NCI-H187 (cell line): Measurements from ENCODE around the gene FGF18.

ENCODE experiments used
- DNase-seq, 2 experiments: peaks; one replicate each; lab custom pipeline; 2025; lab: John Stamatoyannopoulos, UW

Gene FGF18

DNA sequence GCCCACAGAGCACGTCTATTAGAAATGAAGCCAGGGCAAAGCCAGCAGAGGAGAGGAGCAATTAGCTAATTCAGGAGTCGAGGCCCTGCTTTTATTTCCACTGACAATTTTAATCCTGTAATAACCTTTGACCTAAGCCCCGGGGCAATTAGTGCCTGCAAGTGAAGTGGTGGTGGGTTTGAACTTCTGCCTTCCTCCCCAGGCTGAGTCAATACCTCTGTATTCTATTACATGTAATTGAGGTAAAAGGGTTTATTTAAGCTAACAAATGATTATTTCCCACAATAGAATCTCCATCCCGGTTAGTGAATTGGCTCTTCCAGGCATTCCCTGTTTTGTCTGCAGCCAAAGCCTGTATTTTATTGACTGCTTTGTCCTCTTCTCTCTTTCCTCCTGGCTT, 49.9 kb downstream of the FGF18 start:
- DNase-seq = no peak

DNA sequence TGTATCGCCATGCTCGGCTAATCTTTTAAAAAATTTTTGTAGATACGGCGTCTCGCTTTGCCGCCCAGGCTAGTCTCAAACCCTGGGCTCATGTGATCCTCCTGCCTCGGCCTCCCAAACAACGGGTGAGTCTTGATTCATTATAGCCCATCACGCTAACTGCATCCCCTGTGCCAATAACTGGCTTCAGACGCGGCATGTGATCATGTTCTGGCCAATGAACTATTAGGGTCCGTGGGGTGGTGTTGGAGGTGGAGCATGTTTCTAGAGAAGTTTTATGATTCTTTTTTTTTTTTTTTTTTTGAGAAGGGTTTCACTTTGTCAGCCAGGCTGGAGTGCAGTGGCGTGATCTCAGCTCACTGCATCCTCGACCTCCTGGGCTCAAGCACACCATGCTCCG, 51.0 kb downstream of the FGF18 start:
- no peak for DNase-seq

DNA sequence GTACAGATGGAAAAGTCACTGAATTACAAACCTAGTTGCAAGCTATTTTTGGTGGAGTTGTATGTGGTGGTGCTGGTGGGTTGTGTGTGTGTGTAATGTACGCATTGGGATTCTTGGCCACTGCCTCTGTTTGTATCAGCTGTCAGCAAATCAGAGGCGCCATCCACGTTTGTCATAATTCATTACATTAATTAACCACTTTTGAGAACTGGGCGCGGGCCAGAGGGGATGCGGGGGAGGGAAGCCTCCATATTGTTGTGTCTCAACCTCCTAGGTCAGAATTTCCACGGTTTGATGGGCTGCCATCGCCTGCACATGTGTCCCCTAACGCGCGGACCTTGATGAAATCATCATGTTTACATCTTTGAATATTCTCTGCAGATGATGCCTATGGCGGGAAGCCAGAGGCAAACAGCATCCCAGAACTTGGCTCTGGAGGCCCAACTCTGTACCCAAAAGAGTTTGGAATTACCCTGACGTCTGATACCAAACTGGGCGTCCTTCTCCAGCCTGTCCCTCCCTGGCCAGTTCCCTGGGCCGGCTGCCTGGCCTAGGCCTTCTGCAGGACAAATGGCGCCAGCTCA, 54.9 kb downstream of the FGF18 start:
- DNase-seq = no peak

DNA sequence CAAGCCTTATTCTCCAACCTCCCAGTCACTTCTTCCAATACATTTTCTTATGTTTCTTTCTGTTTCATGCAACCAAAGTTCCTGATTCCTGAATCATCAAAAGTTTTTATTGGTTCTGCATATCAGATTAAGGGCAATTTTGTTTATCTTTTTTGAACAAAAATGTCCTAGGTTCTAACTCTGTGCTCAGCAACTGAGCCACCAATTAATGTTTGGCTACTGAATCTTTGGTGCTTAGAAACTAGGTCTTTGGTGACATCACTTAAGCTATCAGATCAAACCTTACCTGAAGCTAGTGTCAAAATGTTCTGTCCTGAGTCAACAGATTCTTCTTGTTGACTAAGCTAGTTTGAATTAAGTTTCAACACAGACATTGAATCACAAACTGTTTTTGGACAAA, 56.1 kb downstream of the FGF18 start:
- no peak for DNase-seq

DNA sequence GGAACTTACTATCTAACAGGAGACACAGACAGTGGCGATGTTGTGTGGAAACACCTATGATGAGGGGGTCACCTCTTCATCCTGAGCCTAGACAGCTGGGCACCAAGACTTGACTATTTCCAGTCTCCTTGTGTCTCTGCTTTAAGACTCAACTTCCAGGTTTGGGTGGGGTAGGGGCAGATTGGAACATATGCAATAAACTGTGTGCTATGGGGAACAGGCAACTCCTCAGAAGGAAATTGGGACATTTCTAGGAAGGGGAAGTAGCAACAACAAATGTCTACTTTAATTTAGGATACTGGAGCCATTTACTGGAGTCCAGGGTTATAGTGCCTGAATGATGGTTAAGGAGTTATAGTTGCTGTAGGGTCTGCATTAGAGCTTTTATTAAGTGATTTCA, 57.3 kb downstream of the FGF18 start:
- no peak for DNase-seq

DNA sequence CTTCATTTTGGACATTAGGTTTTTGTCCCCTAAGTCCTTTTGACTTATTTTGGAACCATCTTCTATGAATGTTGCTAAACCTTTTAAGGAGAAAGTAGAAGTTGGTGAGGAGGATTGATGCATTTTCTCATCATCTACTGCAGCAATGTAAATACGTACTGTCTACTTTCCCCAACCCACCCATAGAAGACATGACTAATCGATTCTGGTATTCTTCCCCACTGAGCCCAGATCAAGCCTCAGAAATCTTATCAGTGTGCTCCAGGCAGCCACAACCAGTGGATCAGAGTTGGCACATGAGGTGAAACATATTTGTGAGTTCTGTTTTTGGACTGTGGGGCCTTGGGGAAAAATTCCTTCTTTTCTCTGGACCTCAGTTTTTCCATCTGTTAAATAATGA, 57.7 kb downstream of the FGF18 start:
- no peak for DNase-seq

DNA sequence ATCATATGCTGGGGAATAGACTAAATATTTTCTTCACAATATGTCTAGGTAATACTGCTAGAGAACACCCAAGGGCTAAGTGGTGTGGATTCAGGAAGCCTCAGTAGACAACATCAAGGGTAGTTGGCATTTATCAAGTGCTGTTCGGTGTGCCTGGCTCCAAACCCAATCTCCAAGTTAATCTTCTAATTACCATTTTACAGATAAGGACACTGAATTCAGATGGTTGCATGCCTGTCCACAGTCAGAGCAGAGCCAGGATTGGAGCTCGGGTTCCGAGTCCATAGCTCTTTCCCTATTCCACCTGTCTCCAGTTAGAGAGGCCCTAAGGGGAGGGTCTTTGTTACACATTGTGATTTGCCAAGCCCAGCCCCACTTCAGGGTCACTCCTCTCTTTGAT, 58.2 kb downstream of the FGF18 start:
- no peak for DNase-seq

DNA sequence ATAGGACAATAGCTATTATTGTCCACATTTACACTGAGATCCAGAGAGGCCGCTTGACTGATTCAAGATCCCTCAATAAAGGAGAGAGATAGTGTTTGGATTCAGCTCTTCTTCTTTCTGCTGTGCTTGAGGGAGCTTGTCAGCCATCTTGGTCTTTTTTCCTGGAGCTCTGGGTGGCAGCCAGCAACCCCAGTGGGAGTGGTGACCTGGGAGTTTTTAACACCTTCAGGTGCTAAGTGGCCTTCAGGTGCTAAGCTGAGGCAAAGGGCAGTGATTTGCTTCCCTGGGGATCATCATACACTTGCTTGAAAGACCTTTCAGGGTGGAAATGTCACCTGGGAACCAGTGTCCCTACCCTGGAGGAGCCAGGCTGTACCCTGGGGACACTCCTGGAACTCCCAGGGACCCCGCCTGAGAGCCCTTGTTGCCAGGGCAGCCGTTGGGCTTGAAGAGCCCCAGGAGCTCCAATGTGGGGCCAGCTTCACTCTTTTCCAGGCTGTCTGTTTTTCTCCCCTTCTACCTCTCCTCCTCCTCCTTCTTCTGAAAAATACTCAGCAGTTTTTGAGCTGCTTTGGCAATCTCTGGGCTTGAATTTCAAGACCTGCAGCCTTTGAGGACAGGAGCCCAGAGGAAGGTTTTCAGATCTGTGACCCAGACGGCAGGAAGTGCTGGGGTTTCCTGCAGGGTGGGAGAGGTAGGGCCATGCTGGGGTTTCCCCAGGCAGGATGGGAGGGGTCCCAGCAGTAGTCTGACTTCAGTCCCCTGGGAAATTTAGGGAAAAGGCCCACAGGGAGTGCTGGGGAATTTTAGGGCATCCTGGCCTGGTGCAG, 59.7 kb downstream of the FGF18 start:
- no peak for DNase-seq

DNA sequence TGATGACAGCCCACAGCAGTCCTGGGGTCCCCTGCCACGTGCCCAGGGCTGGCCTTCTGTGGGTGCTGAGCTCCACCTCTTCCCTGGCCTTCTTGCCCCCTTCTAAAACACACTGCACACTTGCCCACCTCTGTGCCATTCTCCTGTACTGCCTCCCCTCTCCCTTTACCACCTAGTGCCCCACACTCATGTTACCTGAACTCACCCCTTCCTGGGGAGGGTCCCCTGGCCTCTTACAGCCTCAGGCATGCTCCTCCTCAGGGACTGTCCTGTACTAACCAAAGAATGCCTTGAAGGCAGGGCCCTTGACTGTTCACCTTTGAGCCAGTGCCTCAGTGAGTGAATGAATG, 60.3 kb downstream of the FGF18 start:
- no peak for DNase-seq

DNA sequence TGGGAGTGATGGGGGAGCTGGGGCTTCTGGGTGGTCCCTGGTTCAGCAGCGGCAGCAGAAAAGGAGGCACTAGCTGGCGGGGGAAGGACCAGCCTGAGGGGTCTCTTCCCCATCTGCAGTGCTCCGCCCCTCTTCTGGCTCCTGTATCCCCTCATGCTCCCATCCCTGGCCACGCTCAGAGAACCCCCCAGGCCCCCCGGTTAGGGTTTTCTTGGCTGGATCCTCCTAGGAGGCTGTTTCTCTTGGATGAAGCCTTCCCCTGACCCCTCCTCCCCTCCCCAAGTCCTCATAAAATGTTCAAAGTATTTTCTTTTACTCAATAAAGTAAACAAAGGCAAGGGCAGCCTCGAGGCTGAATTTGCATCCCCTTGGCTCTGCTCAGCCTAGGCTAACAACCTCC, 60.8 kb downstream of the FGF18 start:
- DNase-seq = no peak

DNA sequence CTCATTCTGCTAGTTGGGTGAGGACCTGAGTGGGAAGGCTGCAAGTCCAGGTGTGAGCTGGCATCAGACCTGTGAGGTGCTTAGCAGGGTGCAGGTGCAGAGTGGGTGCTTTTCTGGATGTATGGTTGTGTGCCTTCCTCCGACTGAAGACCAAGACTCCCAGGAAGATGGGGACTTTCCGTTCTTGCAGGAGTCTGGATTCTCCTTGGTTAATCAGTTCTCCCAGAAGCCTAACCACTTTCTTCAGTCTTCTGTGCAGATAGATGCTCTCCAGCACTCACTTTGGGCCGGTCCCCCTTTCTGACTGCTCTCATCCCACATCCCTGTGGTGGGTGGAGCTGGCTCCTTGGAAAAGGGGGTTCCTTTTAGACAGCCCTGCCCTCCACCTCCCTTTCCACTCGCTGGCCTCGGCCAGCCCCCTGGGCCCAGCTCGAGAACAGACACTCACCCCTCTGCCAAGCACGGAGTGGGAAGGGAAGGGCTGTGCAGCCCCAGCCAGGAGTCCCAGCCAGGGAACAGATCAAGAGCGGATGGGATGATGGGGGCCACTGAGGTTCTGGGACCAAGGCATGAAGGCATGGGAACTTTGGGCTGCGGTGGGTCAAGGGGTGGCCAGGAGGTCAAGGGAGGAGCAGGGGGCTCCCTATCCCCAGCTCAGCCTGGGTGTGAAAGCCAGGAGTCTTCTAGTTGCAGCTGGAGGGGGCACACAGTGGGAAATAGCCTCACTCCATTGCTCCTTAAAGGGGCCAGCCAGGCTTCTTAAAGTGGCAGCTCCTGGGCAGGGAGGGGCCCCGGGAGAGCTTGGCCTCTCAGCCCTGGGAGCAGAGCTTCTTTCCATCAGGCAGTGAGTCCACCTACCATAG, 62.4 kb downstream of the FGF18 start:
- no peak for DNase-seq

DNA sequence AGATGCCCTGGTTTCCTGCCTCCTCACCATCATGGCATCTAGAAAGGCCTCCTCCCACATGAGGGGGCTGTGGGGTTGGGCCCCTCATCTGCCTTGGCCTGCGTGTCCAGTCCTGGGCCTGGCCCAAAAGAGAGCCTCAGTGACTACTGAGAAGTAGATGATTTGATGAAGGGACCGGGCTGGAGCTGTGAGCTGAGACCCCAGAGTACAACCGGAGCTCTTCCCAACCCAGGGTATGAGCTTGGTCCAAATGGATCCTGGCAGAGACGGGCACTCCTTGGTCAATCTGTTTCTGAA, 62.9 kb downstream of the FGF18 start:
- DNase-seq = no peak

DNA sequence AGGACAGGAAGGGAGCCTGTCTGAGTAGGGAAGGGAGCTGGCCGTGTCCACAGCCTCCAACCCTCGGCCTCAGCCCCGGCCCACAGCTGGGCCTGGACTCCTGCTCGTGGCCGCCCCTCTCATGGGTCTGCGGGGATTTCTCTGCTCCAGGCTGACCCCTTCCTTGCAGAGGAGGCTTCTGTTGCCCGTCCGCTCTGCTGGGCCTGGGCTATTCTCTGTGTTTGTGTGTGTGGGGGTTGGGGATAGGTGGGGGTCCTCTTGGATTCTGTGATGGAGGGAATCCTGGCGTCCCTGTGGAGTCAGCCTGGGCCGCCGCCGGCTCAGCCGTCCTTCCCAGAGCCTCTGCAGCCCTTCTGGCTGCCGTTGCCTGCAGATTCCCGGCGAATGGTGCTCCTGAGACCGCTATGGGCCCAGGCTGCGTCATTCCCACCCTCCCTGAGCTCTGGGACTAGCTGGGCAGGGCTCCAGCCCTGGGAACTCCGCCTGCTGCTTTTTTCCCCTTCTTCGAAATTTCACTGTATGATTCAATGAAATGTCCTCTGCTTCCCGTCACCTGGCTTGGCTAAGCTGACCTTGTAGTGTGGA, 64.2 kb downstream of the FGF18 start:
- no peak for DNase-seq

DNA sequence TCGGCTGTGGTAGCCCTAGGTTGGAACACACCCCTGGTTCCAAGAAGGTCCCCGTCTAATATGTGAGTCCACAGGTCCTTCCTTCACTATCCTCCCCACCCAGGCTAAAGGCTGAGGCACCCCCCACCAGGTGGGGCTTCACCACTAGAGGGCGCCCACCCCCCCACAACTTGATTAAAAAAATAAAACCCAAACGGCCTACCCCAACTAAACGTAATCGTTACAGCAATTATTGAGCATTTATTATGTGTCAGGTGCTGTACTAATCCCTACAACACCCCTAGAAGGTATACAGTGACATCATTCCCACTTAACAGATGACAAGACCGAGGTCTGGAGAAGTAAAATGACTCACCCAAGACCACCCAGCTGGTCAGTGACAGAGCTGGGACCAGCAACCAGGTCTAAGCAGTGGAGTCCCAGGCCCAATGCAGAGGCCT, 65.0 kb downstream of the FGF18 start:
- DNase-seq = no peak

DNA sequence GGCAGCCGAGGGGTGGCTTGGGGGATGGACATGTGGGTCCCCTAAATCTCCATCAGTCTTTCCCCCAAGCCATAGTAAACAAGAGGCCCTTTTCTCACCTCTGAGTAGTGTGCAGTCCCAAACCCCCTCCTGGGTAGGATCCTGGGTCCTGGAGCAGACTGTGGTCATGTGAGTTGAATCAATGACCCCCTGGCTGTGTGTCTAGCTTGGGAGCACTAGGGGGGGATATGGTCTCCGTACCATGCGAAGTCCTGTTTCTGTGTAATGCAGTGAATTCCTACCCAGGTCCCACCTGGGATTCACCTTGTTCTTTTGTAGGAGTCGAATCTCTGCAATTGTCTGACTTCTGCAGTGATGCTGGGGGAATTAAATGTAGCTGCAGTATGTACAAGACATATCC, 66.2 kb downstream of the FGF18 start:
- DNase-seq = no peak

DNA sequence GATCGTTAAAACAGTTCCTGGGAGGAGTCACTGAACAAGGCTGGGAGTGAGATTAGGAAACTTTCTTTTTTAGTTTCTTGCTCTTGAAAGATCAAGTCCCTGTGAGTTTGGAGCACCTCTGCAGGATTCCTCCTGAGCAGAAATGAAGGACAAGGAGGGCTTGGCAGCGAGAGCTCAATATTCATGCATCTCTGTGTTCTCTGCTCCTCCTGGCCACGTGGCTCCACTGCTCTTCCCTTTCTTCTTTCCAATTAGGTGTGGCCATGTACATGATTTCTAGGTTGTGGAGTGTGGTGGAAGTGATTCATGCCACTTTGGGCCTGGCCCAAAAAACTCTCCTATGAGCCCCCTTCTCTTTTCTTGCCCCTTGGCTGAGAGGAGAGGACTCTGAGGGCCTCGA, 67.2 kb downstream of the FGF18 start:
- no peak for DNase-seq

DNA sequence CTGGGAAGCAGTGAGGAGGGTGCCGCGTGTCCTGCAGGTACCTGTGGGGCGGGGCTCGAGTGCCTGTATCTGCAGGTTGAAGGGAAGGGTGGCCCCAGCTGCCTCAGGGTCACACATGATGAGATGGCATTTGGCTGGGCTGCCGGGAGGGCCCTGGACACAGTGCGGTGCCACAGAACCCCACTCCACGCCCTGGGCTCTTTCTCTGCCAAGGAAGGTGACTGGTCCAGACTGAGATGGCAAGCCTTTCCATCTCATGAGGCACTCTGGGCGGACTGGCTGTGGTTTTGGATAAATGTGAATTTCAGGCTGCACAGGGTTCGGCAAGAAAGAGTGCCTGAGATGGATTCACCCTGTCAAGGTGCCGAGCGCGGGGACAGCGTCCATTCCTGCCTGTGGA, 69.4 kb downstream of the FGF18 start:
- DNase-seq = no peak

DNA sequence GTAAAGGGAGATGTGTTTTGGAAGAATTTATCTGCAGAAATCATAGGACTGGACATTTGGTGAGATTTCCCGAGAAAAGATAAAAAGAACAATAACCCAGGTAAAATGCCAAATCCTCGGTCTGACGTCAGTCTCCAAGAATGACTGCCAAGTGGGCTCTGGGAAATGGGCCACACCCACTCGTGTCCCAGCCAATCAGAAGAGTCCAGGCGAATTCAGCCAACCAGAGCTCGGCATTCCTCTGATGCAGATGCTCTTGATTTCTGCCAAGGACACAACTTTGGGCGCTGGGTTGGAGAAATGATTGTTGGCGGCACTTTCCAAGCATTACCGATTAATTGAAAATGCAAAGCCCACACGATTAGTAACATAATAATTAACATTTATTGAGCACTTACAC, 73.3 kb downstream of the FGF18 start:
- no peak for DNase-seq

DNA sequence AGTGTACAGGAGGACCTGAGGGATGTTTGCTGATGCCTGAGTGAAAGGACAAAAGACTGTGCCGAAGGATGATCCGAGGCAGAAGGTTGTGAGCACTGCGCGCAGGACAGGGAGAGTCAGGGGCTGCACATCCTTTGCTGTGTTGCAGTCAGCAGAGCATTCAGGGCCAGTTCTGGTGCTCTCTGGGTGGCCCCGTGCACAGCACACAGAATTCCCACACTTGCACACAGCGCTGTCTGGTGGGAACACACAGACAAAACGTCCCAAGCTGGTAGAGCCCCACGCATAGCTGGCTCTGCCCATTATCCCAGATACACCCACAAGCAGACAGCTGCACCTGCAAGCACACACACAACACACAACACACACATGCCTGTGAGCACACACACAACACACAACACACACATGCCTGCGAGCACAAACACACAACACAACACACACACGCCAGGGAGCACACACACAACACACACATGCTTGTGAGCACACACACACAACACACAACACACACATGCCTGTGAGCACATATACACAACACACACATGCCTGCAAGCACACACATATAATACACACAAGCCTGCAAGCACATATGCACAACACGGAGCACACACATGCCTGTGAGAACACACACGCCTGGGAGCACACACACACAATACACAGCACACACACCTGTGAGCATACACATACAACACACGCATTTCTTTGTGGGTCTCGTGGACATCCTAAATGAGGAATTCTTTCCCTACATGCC, 74.4 kb downstream of the FGF18 start:
- no peak for DNase-seq

DNA sequence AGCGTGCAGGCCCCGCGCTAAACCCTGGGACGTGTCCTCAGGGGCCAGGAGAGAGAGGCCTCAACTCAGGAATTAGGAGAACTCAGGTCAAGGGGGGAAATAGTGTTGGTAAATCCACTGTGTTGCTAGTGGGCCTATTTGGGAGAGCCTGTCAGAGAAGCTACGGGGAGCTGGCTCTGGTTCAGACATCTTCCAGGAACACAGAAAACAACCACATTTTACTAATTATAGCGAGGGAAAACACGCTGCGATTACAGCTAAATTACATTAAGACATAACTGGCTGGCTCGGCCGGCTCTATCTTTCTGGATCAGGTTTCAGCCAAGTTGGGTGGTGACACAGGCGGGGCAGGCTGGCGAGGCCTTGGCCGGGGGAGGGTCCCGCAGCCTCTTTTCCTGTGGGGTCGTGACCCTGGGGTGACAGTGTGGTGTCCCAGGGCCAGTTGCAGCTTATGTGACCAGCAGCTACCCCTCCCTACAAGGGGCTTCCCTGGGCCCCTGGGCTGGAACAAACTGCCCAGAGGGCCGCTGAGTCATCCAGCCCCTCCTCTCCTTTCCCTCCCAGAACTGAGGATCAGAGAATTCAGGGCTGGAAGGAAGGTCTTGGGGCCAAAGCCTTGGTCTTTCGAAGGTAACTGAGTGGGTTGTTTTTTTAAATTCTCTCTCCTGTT, 75.1 kb downstream of the FGF18 start:
- DNase-seq = no peak

DNA sequence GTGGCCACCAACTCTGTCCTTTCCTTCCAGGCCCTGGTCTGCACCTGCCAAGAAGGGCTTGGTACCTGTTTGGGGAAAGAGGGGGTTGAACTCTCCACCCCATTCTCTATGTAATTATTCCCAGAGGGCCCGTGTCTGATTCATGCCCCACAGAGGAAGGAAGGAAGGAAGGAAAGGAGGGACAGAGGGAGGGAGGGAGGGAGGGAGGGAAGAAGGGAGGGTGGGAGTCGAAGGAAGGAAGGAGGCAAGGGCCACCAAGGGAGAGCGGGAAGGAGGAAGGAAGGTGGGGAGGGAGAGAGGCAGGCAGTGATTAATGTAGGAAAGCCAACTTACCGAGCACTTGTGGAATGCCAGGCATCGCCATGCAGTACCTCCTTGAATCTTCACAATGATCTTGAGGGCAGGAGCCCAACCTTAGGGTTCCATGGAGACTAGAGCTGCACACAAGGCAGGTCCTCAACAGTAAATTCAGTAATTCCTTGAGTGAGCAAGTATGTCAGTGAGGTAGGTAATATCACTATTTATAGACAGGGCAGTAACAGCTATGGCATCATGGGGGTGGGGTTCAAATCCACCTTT, 75.8 kb downstream of the FGF18 start:
- no peak for DNase-seq
